Transverse colon (tissue), 4 donors: ENCODE results near the gene OR12D2.

Experiments
- CTCF ChIP-seq, 5 experiments: fragments of 200-600 bp in 3 of 5; fragments of 450-650 bp in 2 of 5; sonication (generic) in 3 of 5; IDR thresholded peaks; 1 replicate in 2 of 5; 2 replicates in 3 of 5; pipeline ENCODE4 v1.5.1; 2016 to 2017; ENCODE audit warnings: antibody characterized with exemption in 5 of 5, inconsistent platforms in 3 of 5, mild to moderate bottlenecking in 2 of 5, moderate library complexity in 1 of 5
- POLR2A ChIP-seq: fragments of 450-650 bp; IDR thresholded peaks from one replicate; pipeline ENCODE4 v1.6.1; 2016; ENCODE audit warnings: antibody characterized with exemption, mild to moderate bottlenecking, moderate library complexity
- POLR2AphosphoS5 ChIP-seq, 3 donors: sonication (generic); formaldehyde crosslinking; IDR thresholded peaks; one replicate each; pipeline ENCODE4 v1.6.1; 2016; ENCODE audit warnings: antibody characterized with exemption in 3 of 3

- TF ChIP-seq POLR2A (no peak), POLR2AphosphoS5 (IDR thresholded peaks at IDR 0.05) (no peak), CTCF (IDR thresholded peaks at IDR 0.05) (no peak)
These were observed 19.4 kb upstream of the OR12D2 start for GRCh38 chr6:29376003-29376402.
